HCT116 (cell line): ENCODE data around the gene NPL. TPM values are rescaled to one million over a fixed set of nuclear protein-coding genes. Genes with fewer than 3 reads are reported as not detected.

Experiments used
- ATAC-seq: fragments of 200-7000 bp; cut with Tn5 transposase; 2 replicates; pipeline ENCODE4 v1.9.1; 2020; ENCODE audit warnings: mild to moderate bottlenecking, moderate library complexity
- BruUV-seq: library from RNA; stranded (reverse); fragments of 400-500 nt; replicated peaks from 2 replicates; lab custom pipeline; 2021; lab: Mats Ljungman, UMichigan
- CTCF ChIA-PET: fragments of 300-600 bp; sonication (Branson Sonifier 250); formaldehyde crosslinking; loops from one replicate; lab custom pipeline; 2021; ENCODE audit warnings: antibody characterized with exemption; lab: Charles Lee
- POLR2A ChIA-PET: fragments of 300-600, 350-600 bp; sonication (Branson Sonifier 250); formaldehyde crosslinking; loops from one replicate; lab custom pipeline; 2021; ENCODE audit warnings: antibody characterized with exemption; lab: Charles Lee
- RAD21 ChIA-PET, 2 experiments: fragments of 300-600 bp; sonication (Branson Sonifier 250); formaldehyde crosslinking; loops; one replicate each; lab custom pipeline; 2023; ENCODE audit warnings: low total read pairs in 2 of 2; ENCODE audit not compliant: uncharacterized antibody in 2 of 2, unreplicated experiment in 2 of 2, low non-redundant PET in 1 of 2; lab: Charles Lee
- DNase-seq: peaks from one replicate; pipeline ENCODE4 v3.0.0-alpha.2; 2010; ENCODE audit warnings: low read depth, low spot score
- H2AFZ ChIP-seq: fragments of 200-600 bp; shearing (Covaris generic), sonication (generic); 2 replicates; pipeline ENCODE4 v1.6.1; 2017; ENCODE audit warnings: low read depth, mixed run types, mixed read lengths, antibody characterized with exemption, low read length; ENCODE audit not compliant: poor library complexity, severe bottlenecking
- H3K27ac ChIP-seq: 2 replicates; pipeline ENCODE4 v1.5.1; 2012; ENCODE audit warnings: low read depth, low read length
- H3K27me3 ChIP-seq: fragments of 200-600 bp; sonication (generic); 2 replicates; pipeline ENCODE4 v1.6.1; 2016; ENCODE audit warnings: mixed run types, low read length, mixed read lengths; ENCODE audit not compliant: insufficient read depth
- H3K36me3 ChIP-seq, 2 experiments: fragments of 200-500 bp in 1 of 2; fragments of 200-600 bp in 1 of 2; sonication (Bioruptor generic) in 1 of 2; sonication (generic) in 1 of 2; 2 replicates each; pipeline versions ENCODE4 v1.5.1 to v1.6.1; 2014 to 2016; ENCODE audit warnings: low read length in 2 of 2, inconsistent platforms in 1 of 2, mixed read lengths in 1 of 2, mixed run types in 1 of 2; ENCODE audit not compliant: insufficient read depth in 2 of 2, control insufficient read depth in 1 of 2
- H3K4me1 ChIP-seq, 2 experiments: fragments of 200-600 bp in 1 of 2; sonication (generic) in 1 of 2; 2 replicates each; pipeline versions ENCODE4 v1.5.1 to v1.6.1; 2012 to 2017; ENCODE audit warnings: low read length in 2 of 2, inconsistent platforms in 1 of 2, mild to moderate bottlenecking in 1 of 2, mixed read lengths in 1 of 2, mixed run types in 1 of 2, moderate library complexity in 1 of 2; ENCODE audit not compliant: insufficient read depth in 2 of 2, control insufficient read depth in 1 of 2
- H3K4me2 ChIP-seq: fragments of 200-600 bp; sonication (generic); 2 replicates; pipeline ENCODE4 v1.6.1; 2017; ENCODE audit warnings: mixed run types, low read length, mixed read lengths
- H3K4me3 ChIP-seq, 2 experiments: fragments of 200-600 bp in 1 of 2; sonication (generic) in 1 of 2; replicated peaks in 1 of 2; 2 replicates each; pipeline ENCODE4 v1.5.1; 2011 to 2016; ENCODE audit warnings: low read length in 2 of 2, control low read depth in 1 of 2, low read depth in 1 of 2, mild to moderate bottlenecking in 1 of 2, mixed read lengths in 1 of 2, mixed run types in 1 of 2
- H3K79me2 ChIP-seq: fragments of 200-600 bp; sonication (generic); 2 replicates; pipeline ENCODE4 v1.6.1; 2017; ENCODE audit warnings: mild to moderate bottlenecking, mixed run types, low read length, moderate library complexity, mixed read lengths; ENCODE audit not compliant: insufficient read depth
- H3K9ac ChIP-seq: fragments of 200-600 bp; sonication (generic); 2 replicates; pipeline ENCODE4 v1.6.1; 2016; ENCODE audit warnings: low read length, mixed read lengths
- H3K9me2 ChIP-seq: fragments of 200-600 bp; sonication (generic), shearing (Covaris generic); 2 replicates; pipeline ENCODE4 v1.6.1; 2017; ENCODE audit warnings: mixed run types, mild to moderate bottlenecking, moderate library complexity; ENCODE audit not compliant: insufficient read depth
- H3K9me3 ChIP-seq, 2 experiments: fragments of 200-500 bp in 1 of 2; fragments of 200-600 bp in 1 of 2; sonication (Bioruptor generic) in 1 of 2; sonication (generic) in 1 of 2; 2 replicates each; pipeline ENCODE4 v1.6.1; 2014 to 2017; ENCODE audit warnings: low read length in 2 of 2, mixed read lengths in 2 of 2, inconsistent platforms in 1 of 2, low read depth in 1 of 2, mild to moderate bottlenecking in 1 of 2, mixed run types in 1 of 2, moderate library complexity in 1 of 2; ENCODE audit not compliant: control insufficient read depth in 1 of 2, insufficient read depth in 1 of 2
- H4K20me1 ChIP-seq: fragments of 200-600 bp; sonication (generic), shearing (Covaris generic); 2 replicates; pipeline ENCODE4 v1.6.1; 2017; ENCODE audit warnings: mixed run types, mild to moderate bottlenecking, moderate library complexity; ENCODE audit not compliant: insufficient read depth
- ATF3 ChIP-seq: IDR thresholded peaks from 2 replicates; pipeline ENCODE4 v1.6.1; 2012
- CBX3 ChIP-seq: IDR thresholded peaks from 2 replicates; pipeline ENCODE4 v1.6.1; 2012; ENCODE audit warnings: low read depth
- CEBPB ChIP-seq: IDR thresholded peaks from 2 replicates; pipeline ENCODE4 v1.6.1; 2012; ENCODE audit warnings: low read depth
- CTCF ChIP-seq, 3 experiments: fragments of 200-600 bp in 1 of 3; sonication (generic) in 1 of 3; IDR thresholded peaks in 2 of 3; conservative IDR thresholded peaks in 1 of 3; 2 replicates each; pipeline ENCODE4 v1.5.1; 2012 to 2017; ENCODE audit warnings: low read depth in 2 of 3, low read length in 2 of 3, antibody characterized with exemption in 1 of 3, borderline replicate concordance in 1 of 3, control low read depth in 1 of 3, mild to moderate bottlenecking in 1 of 3, mixed read lengths in 1 of 3, mixed run types in 1 of 3, moderate library complexity in 1 of 3; ENCODE audit not compliant: insufficient read depth in 1 of 3
- EGR1 ChIP-seq: IDR thresholded peaks from 2 replicates; pipeline ENCODE4 v1.6.1; 2012; ENCODE audit warnings: low read depth
- ELF1 ChIP-seq: IDR thresholded peaks from 2 replicates; pipeline ENCODE4 v1.6.1; 2012; ENCODE audit warnings: low read depth, borderline replicate concordance
- EZH2 ChIP-seq: fragments of 200-600 bp; sonication (generic); IDR thresholded peaks from 2 replicates; pipeline ENCODE4 v1.6.1; 2017; ENCODE audit warnings: antibody characterized with exemption, mixed run types
- EZH2phosphoT487 ChIP-seq: fragments of 200-600 bp; IDR thresholded peaks from 2 replicates; pipeline ENCODE4 v1.6.1; 2018; ENCODE audit warnings: antibody characterized with exemption, borderline replicate concordance
- FOSL1 ChIP-seq: IDR thresholded peaks from 2 replicates; pipeline ENCODE4 v1.6.1; 2012; ENCODE audit warnings: low read depth
- JUND ChIP-seq: IDR thresholded peaks from 2 replicates; pipeline ENCODE4 v1.6.1; 2012
- MAX ChIP-seq: IDR thresholded peaks from 2 replicates; pipeline ENCODE4 v1.6.1; 2012
- POLR2AphosphoS5 ChIP-seq: IDR thresholded peaks from 2 replicates; pipeline ENCODE4 v1.6.1; 2011; ENCODE audit warnings: mild to moderate bottlenecking, low read depth, low read length, moderate library complexity
- REST ChIP-seq: IDR thresholded peaks from 2 replicates; pipeline ENCODE4 v1.6.1; 2012; ENCODE audit warnings: low read depth
- SIN3A ChIP-seq: IDR thresholded peaks from 2 replicates; pipeline ENCODE4 v1.6.1; 2012; ENCODE audit warnings: low read depth
- SP1 ChIP-seq: IDR thresholded peaks from 2 replicates; pipeline ENCODE4 v1.6.1; 2012; ENCODE audit warnings: low read depth
- SRF ChIP-seq: IDR thresholded peaks from 2 replicates; pipeline ENCODE4 v1.6.1; 2012; ENCODE audit warnings: low read depth
- YY1 ChIP-seq: IDR thresholded peaks from 2 replicates; pipeline ENCODE4 v1.6.1; 2011; ENCODE audit warnings: low read length, low read depth, moderate library complexity, mild to moderate bottlenecking; ENCODE audit not compliant: insufficient replicate concordance; ENCODE audit errors: extremely low read depth
- ZBTB33 ChIP-seq: IDR thresholded peaks from 2 replicates; pipeline ENCODE4 v1.6.1; 2011; ENCODE audit warnings: mild to moderate bottlenecking, low read length, moderate library complexity; ENCODE audit not compliant: insufficient replicate concordance; ENCODE audit errors: extremely low read depth
- intact Hi-C: fragments of 100-400 bp; cut with micrococcal nuclease; formaldehyde crosslinking; loops from 2 replicates; pipeline ENCODE4 v1.10.0; 2022
- total RNA-seq: library from RNA; stranded (reverse); gene quantifications from one replicate; pipeline ENCODE4 v1.2.1, GENCODE V29; 2021; ENCODE audit not compliant: unreplicated experiment

Gene NPL
- total RNA-seq, 1 experiment from 2014 or later, result 0.39 TPM

- Histone ChIP-seq H3K27me3 (no peaks in the 10 kb centered on the region), H3K9me3 (no peaks in the 10 kb centered on the region), H3K9me2 (no peaks in the 10 kb centered on the region), H3K79me2 (peaks cover 53% of the 10 kb centered on the region), H3K36me3 (peaks cover 23 to 27% of the 10 kb centered on the region in 2 experiments; a peak in 3 of 4 replicates), H3K4me2 (peak within 1 kb of the TSS; percentile 94), H3K27ac (peak within 1 kb of the TSS; percentile 82), H3K4me3 (peak within 1 kb of the TSS; percentile 93 to 95), H3K4me1 (peaks cover 7 to 21% of the 10 kb centered on the region in 2 experiments; a peak in 3 of 4 replicates), H4K20me1 (peaks cover 37% of the 10 kb centered on the region; the same call in 1 of the 2 replicates), H3K9ac (peak within 1 kb of the TSS; percentile 97), H2AFZ (peak within 1 kb of the TSS; percentile 86)
- ChIA-PET CTCF (interaction anchor here (2.0 kb wide), 1 partner anchor 53 kb away, joined by 5 read pairs; no protein-coding TSS in a partner anchor), RAD21 (no interaction called here), POLR2A (no interaction called here)
- peak; percentile 68 for DNase-seq
- intact Hi-C loops, result no loop called here
- BruUV-seq, result no TSS peak
- peak; percentile 87 for ATAC-seq
- TF ChIP-seq EZH2, result no peak
- peak; percentile 77; the same call in 1 of the 2 replicates for TF ChIP-seq SIN3A
- no peak for TF ChIP-seq ELF1
- TF ChIP-seq CEBPB, result no peak
- no peak for TF ChIP-seq EZH2phosphoT487
- 0 out of 6 replicates have a peak, but pooled peaks of 1 of the 3 experiments have one; percentile 7 for TF ChIP-seq CTCF (IDR thresholded peaks at IDR 0.05 in 2 of 3, conservative IDR thresholded peaks at IDR 0.05 in 1 of 3; ENCODE audit: borderline replicate concordance in 1 of 3, insufficient read depth in 1 of 3, low read depth in 2 of 3, low read length in 2 of 3)
- TF ChIP-seq REST, result no peak
- TF ChIP-seq MAX, result peak; percentile 84
- TF ChIP-seq CBX3, result no peak; the same call in 1 of the 2 replicates
- TF ChIP-seq YY1, result peak; percentile 89
- peak; percentile 82 for TF ChIP-seq EGR1
- no peak for TF ChIP-seq ZBTB33
- TF ChIP-seq JUND, result no peak
- no peak for TF ChIP-seq SRF
- no peak for TF ChIP-seq FOSL1
- TF ChIP-seq POLR2AphosphoS5, result peak; percentile 99
- TF ChIP-seq ATF3, result no peak
- TF ChIP-seq SP1, result peak; percentile 61
Measured at GRCh38 chr1:182839209-182840066, 49.9 kb downstream of the NPL start, which contains the start of gene DHX9. TSS of gene DHX9 (plus strand) at chr1:182839347. CDS start at chr1:182842567, 3,220 bp downstream.
